Measurements from ENCODE around the gene IZUMO4. TPM values are rescaled to one million over a fixed set of nuclear protein-coding genes. Genes with fewer than 3 reads are reported as not detected.

The IZUMO4 gene
- polyA plus RNA-seq, 1 donor (not counting 4 experiments of a cell fraction or from before 2014, with no cell fraction given), result 6.7 TPM

GRCh38 chr19:2070986-2071673 lies 25.6 kb upstream of the IZUMO4 start:
- no peaks in the 10 kb centered on the region for H3K9me1 ChIP-seq (ENCODE audit: control insufficient read depth, extremely low read depth, insufficient read depth, low read length)
- no peak overlapping the region for H3K9ac ChIP-seq (ENCODE audit: control insufficient read depth, extremely low read depth, insufficient read depth, low read length)
- FAIRE-seq, result no peak
- dilution Hi-C loops (cut with MboI; ENCODE audit: extremely low pct_ligation_motif_present, low sequenced_read_pairs), result no loop called here
- H3K79me2 ChIP-seq (ENCODE audit: control insufficient read depth, insufficient read depth, low read length), result no peaks in the 10 kb centered on the region
- no peaks in the 10 kb centered on the region for H3K4me1 ChIP-seq (ENCODE audit: control insufficient read depth, extremely low read depth, insufficient read depth, low read length)
- no peaks in the 10 kb centered on the region for H3K27me3 ChIP-seq (ENCODE audit: control insufficient read depth, extremely low read depth, insufficient read depth, low read length)
- peaks cover 26 to 33% of the 10 kb centered on the region in 2 experiments for H3K36me3 ChIP-seq (ENCODE audit: control insufficient read depth in 2 of 2, extremely low read depth in 1 of 2, insufficient read depth in 2 of 2, low read length in 2 of 2)
- DNase-seq (ENCODE audit: low read depth, low spot score), result no peak
- H3K4me2 ChIP-seq (ENCODE audit: control insufficient read depth, extremely low read depth, insufficient read depth, low read depth, low read length), result no peak overlapping the region
- no peak overlapping the region for H2AFZ ChIP-seq (ENCODE audit: control insufficient read depth, low read length)
- H3K4me3 ChIP-seq (ENCODE audit: control insufficient read depth in 2 of 3, extremely low read depth in 1 of 3, insufficient read depth in 2 of 3, low read depth in 1 of 3, low read length in 3 of 3), result no peak overlapping the region
- TF ChIP-seq EZH2 (IDR thresholded peaks at IDR 0.05; ENCODE audit: low read length), result no peak
- TF ChIP-seq, protein P1, sequence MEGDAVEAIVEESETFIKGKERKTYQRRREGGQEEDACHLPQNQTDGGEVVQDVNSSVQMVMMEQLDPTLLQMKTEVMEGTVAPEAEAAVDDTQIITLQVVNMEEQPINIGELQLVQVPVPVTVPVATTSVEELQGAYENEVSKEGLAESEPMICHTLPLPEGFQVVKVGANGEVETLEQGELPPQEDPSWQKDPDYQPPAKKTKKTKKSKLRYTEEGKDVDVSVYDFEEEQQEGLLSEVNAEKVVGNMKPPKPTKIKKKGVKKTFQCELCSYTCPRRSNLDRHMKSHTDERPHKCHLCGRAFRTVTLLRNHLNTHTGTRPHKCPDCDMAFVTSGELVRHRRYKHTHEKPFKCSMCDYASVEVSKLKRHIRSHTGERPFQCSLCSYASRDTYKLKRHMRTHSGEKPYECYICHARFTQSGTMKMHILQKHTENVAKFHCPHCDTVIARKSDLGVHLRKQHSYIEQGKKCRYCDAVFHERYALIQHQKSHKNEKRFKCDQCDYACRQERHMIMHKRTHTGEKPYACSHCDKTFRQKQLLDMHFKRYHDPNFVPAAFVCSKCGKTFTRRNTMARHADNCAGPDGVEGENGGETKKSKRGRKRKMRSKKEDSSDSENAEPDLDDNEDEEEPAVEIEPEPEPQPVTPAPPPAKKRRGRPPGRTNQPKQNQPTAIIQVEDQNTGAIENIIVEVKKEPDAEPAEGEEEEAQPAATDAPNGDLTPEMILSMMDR (optimal IDR thresholded peaks at IDR 0.05 in 1 of 3, IDR thresholded peaks at IDR 0.05 in 1 of 3, conservative IDR thresholded peaks at IDR 0.05 in 1 of 3; ENCODE audit: extremely low read depth in 1 of 3, insufficient read depth in 2 of 3, low read length in 3 of 3), result no peak
- no peak overlapping the region for H3K27ac ChIP-seq (ENCODE audit: control insufficient read depth, insufficient read depth, low read length)
- H3K9me3 ChIP-seq (ENCODE audit: control insufficient read depth, low read depth, low read length), result no peaks in the 10 kb centered on the region
- H4K20me1 ChIP-seq (ENCODE audit: control insufficient read depth, extremely low read depth, insufficient read depth, low read length), result no peaks in the 10 kb centered on the region

GRCh38 chr19:2072757-2073551 lies 23.8 kb upstream of the IZUMO4 start:
- no peak overlapping the region for H3K27ac ChIP-seq (ENCODE audit: control insufficient read depth, insufficient read depth, low read length)
- dilution Hi-C loops (cut with MboI; ENCODE audit: extremely low pct_ligation_motif_present, low sequenced_read_pairs), result no loop called here
- H3K27me3 ChIP-seq (ENCODE audit: control insufficient read depth, extremely low read depth, insufficient read depth, low read length), result no peaks in the 10 kb centered on the region
- no peaks in the 10 kb centered on the region for H4K20me1 ChIP-seq (ENCODE audit: control insufficient read depth, extremely low read depth, insufficient read depth, low read length)
- no peak overlapping the region for H3K9ac ChIP-seq (ENCODE audit: control insufficient read depth, extremely low read depth, insufficient read depth, low read length)
- peaks cover 4% of the 10 kb centered on the region for H3K79me2 ChIP-seq (ENCODE audit: control insufficient read depth, insufficient read depth, low read length)
- no peaks in the 10 kb centered on the region for H3K9me1 ChIP-seq (ENCODE audit: control insufficient read depth, extremely low read depth, insufficient read depth, low read length)
- H3K4me3 ChIP-seq (ENCODE audit: control insufficient read depth in 2 of 3, extremely low read depth in 1 of 3, insufficient read depth in 2 of 3, low read depth in 1 of 3, low read length in 3 of 3), result no peak overlapping the region
- H2AFZ ChIP-seq (ENCODE audit: control insufficient read depth, low read length), result no peak overlapping the region
- peaks cover 32 to 42% of the 10 kb centered on the region in 2 experiments for H3K36me3 ChIP-seq (ENCODE audit: control insufficient read depth in 2 of 2, extremely low read depth in 1 of 2, insufficient read depth in 2 of 2, low read length in 2 of 2)
- FAIRE-seq (no peak), DNase-seq (ENCODE audit: low read depth, low spot score) (no peak)
- H3K9me3 ChIP-seq (ENCODE audit: control insufficient read depth, low read depth, low read length), result no peaks in the 10 kb centered on the region
- no peaks in the 10 kb centered on the region for H3K4me1 ChIP-seq (ENCODE audit: control insufficient read depth, extremely low read depth, insufficient read depth, low read length)
- H3K4me2 ChIP-seq (ENCODE audit: control insufficient read depth, extremely low read depth, insufficient read depth, low read depth, low read length), result no peak overlapping the region
- no peak for TF ChIP-seq EZH2 (IDR thresholded peaks at IDR 0.05; ENCODE audit: low read length)
- TF ChIP-seq, protein P1 (optimal IDR thresholded peaks at IDR 0.05 in 1 of 3, IDR thresholded peaks at IDR 0.05 in 1 of 3, conservative IDR thresholded peaks at IDR 0.05 in 1 of 3; ENCODE audit: extremely low read depth in 1 of 3, insufficient read depth in 2 of 3, low read length in 3 of 3), result no peak

All from keratinocyte (primary cell).